Activated naive CD8-positive, alpha-beta T cell treated with anti-CD3 and anti-CD28 coated beads, Interleukin-2, amount 50 U/mL, for 16 hours (primary cell): ENCODE results near the gene AKR7A3.

ENCODE experiments used
- DNase-seq: peaks from one replicate; pipeline ENCODE4 v3.0.0-alpha.2; 2020; ENCODE audit warnings: low read depth, low spot score

The AKR7A3 gene

DNA sequence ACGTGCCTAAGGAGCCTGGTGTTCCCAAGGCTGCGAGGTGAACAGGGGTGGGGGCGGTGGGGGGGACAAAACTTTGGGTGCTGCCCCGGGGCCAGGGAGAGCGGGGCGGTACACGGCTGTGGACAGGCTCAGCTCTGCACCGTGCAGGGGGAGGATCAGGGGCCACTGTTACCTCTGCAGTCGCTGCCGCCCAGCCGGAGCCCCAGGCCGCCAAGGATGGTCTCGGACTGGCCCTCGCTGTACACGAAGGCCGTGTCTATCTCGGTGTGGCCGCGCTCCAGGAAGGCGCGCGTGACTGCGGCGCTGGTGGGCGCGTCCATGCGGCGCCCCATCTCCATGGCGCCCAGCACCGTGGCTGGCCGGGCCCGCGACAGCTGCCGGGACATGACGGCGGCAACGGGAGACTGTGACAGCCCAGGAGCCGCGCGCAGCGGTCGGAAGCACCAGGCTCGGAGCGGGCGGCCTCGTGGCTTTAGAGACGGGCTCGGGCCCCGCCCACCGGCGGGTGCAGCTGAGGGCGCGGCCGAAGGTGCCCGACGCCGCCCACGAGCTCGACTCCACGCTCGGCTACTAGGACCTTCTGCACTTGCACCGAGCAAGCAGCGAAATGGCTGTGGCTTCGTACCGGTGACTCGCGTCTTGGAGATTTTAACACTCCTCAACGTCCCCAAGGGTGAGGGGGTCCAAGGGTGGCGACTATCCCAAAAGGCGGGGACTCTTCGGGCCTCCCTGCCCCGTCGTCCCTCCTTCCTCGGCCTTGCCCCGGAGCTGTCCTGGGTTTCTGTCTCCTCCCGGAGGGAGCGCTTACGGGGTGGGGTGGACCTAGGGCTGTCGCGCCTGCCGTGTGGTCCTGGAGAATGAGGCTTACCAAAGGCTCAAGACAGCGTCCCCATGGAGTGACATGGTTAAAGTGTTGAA, at the start of gene AKR7A3:
TSS of gene AKR7A3 (minus strand) at position 447 of the 918 bp plus-strand sequence. CDS start at position 386, 61 bp downstream.
- DNase-seq: peak; percentile 19

GRCh38 chr1:19338323-19338762, 49.8 kb upstream of the AKR7A3 start:
- no peak for DNase-seq

DNA sequence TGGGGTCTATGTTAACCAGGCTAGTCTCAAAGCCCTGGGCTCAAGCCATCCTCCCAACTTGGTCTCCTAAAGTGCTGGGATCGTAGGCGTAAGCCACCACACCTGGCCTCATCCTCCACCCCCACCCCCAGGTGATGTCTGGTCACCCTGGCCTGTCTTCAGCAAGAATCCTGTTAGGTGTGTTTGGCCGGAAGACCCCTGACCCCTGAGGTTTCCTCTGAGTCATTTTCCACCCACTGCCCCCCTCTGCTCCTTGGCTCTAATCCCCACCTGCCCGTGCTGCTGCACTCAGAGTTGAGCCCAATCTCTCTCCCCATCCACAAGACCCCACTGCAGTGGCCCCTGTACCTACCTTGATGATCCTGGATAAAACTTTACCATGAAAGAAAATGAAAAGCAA, 48.7 kb upstream of the AKR7A3 start:
- no peak for DNase-seq

DNA sequence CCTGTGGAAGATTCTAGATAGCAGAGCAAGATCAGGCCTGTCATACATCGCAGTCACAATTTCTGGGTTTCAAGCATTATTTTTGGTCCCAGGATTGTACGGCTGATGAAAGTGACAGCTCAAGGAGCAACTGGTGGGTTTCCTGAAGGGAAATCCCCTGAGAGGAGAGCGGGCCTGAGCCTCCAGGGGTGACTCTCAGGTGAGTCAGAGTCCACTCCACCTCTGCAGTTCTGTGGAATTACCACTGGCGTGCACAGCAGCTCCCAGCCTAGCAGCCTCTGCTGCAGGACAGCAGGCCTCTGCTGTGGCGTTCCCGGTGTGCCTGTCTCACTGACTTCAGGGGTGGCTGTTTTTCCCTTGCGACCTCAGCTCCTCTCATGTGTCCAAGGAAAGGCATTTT, 48.0 kb upstream of the AKR7A3 start:
- no peak for DNase-seq

DNA sequence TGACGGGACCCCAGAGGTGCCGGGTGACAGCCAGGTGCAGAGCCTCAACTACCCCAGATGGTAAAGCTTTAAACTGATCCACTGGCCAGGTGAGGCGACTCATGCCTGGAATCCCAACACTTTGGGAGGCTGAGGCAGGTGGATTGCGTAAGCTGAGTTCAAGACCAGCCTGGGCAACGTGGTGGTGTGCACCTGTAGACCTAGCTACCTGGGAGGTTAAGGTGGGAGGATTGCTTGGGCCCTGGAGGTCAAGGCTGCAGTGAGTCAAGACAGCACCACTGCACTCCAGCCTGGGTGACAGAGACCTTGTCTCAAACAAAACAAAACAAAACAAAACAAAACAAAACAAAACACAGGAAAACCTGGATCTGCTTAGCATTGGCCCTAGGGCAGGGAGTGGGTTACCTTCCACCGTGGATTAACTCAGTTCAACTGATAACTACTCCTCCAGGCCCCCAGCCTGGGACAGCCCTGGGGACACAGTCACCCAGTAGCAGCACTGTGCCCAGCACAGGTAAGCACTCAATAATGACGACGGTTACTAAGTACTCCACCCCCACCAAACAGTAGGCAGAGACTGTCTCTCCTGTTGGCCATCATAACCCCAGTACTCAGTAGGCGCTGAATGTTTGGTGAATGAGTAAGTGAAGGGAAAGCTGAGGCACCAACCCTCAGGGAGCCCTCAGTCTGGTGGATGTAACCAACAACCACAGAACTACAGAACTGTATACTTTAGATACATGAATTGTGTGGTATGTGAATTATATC, 45.2 kb upstream of the AKR7A3 start:
- no peak for DNase-seq

- DNase-seq: no peak
These were observed 44.3 kb upstream of the AKR7A3 start for GRCh38 chr1:19332832-19333231.

- DNase-seq: no peak
These were observed 42.8 kb upstream of the AKR7A3 start for GRCh38 chr1:19331262-19331878.

DNA sequence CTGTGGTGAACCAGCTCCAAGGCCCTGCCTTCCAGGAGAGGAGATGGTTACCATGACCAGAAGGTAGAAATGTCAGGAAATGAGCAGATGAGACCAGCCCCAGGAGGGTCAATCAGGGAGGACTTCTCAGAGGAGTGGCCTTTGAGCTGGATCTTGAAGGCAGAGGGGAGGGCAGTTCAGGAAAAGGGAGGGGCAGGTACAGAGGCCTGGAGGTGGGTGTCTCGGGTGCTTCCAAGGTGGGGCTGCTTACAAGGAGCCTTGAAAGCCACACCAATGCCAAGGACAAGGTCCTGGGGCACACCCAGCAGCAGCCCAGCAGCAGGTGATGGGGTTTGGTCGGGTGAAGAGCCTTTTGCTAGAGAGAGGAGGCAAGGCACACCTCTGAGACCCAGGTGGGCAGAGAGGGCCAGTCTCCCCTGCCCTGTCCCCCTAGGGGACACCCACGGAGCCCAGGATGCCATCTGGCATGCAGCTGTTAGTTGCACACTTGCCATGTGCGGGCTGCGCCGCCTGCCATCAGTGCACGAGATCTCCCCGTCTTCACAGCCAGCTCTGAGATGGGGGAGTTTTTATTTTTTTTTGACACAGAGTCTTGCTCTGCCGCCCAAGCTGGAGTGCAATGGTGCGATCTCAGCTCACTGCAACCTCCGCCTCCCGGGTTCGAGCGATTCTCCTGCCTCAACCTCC, 42.0 kb upstream of the AKR7A3 start:
- no peak for DNase-seq

GRCh38 chr1:19329611-19330010, 41.0 kb upstream of the AKR7A3 start:
- DNase-seq: no peak

DNA sequence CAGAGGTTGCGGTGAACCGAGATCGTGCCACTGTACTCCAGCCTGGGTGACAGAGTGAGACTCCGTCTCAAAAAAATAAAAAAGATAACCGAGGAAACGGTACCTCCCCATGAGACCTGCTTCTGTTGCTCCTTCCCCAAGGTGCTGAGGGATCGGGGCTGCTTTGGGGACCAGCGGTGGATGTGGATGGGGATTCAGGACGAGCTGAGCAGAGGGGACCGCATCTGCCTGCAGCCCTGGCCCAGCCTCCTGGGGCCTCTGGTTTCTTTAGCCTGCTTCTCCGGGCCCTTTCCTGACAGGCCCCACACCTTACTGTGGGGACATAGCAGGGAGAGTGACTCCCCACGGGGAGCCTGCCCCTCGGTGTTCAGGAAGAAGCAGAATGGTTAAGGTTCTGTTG, 40.6 kb upstream of the AKR7A3 start:
- no peak for DNase-seq

DNA sequence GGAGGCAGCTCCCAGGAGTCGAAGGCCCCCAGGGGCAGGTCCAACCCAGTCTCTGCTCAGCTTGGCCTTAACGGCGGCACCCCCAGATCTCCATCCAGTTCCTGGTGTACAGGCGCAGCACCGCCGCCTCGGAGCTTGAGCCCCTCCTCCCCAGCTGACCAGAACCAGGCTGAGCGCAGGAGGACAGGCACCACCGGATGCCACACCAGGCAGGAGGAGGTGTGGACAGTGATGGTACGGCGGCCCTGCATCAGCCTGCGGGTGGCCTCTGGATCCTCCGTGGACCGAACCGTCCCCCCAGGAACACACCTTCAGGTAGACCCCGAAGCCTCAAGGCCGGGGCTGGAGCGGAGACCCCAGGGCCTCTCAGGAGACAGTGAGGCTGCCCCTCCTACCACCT, 39.9 kb upstream of the AKR7A3 start:
- DNase-seq: no peak

DNA sequence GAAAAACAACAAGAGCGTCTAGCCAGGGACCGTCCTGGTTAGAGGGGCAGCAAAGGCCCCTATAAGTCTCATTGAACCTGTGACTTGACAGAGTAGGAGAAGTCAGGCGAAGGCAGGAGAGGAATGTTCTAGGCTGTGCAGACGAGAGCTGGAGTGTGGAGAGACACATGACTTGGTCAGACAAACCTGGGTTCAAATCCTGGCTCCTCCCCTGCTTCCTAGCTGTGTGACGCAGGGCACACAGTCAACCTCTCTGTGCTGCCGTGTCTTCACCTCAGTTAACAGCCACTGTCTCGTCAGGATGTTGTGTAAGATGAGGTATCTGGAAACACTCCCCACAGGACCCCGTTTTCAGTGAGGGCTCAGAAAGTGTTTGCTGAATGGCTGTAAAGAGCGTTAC, 39.2 kb upstream of the AKR7A3 start:
- no peak for DNase-seq

GRCh38 chr1:19327301-19327700, 38.7 kb upstream of the AKR7A3 start:
- DNase-seq: no peak

DNA sequence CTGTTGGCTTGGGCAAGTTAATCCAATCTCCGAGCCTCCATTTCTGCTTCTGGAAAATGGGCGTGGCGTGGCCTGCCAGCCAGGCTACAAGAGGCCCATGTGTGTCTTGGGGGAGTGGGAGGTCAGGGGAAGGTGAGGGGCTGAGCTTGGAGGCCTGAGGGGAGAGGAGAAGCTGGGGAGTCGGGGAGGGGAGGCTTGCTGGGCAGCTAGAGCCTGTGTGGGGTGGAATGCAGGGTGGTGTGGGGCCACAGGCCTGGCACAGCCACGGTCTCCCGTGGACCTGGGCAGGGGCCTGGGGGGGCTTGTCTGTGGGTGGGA, 38.1 kb upstream of the AKR7A3 start:
- DNase-seq: no peak

DNA sequence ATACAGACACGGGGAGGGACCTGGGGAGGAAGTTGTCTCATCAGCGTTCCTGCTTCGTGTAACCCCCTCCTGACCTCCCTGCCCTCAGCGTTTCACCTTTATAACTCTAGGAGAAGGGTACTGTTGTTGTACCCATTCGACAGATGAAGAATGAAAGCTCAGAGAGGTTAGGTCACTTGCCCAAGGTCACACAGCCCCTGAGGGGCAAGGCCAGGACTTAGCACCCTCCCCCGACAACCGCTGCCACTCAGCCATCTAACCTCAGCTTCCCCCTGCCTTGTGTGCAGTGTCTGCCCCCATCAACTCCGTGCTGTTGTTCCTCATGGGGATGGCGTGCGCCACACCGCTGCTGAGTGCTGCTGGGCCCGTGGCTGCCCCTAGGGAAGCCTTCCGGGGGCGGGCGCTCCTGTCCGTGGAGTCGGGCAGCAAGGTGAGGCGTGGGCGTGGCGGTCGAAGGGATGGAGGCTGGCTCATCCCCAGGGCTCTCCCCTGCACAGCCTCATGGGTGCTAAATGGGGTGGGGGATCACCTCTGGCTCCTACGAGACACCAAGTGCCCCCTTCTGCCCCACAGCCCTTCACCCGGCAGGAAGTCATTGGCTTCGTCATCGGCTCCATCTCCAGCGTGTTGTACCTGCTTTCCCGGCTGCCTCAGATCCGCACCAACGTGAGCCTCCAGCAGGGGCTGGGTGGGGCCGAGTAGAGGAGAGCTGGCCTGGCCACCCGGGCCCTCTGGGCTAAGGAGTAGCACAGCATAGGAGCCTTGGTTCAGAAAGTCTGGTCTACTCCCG, 37.6 kb upstream of the AKR7A3 start:
- no peak for DNase-seq

- no peak for DNase-seq
These were observed 36.9 kb upstream of the AKR7A3 start for GRCh38 chr1:19325368-19325957.

GRCh38 chr1:19324665-19324990, 36.1 kb upstream of the AKR7A3 start:
- DNase-seq: no peak

DNA sequence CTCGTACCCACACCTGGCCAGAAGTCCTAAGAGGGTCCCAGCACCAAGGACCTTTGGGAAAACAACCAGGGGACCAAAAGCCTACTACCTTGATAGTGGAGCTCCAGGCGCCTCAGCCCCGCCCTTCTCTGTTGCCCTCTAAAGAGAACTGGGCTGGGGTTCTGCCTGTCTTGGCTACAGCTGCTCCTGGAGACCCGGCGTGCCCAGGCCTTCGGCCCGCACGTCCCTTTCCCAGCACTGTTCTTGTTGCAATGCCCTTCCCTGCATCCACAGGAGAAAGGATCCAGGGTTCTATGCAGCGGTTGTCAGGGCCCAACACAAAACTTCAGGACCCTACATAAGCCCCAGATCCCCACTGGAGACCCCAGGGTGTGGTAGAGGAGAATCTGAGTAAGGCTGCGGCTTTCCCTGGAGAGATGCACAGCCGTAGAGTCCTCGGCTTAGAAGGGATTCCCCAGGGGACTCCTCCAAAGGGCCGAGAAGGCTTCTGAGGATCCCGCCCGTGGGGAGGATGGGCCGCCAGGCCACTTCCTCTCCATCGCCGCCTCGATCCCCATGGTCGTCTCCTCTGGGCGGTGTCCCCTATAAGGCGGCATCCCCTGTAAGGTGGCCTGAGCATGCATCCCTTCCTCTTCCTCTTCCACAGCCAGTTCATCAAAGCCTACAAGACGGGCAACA, 35.6 kb upstream of the AKR7A3 start:
- DNase-seq: no peak

GRCh38 chr1:19322481-19322880, 33.9 kb upstream of the AKR7A3 start:
- no peak for DNase-seq

DNA sequence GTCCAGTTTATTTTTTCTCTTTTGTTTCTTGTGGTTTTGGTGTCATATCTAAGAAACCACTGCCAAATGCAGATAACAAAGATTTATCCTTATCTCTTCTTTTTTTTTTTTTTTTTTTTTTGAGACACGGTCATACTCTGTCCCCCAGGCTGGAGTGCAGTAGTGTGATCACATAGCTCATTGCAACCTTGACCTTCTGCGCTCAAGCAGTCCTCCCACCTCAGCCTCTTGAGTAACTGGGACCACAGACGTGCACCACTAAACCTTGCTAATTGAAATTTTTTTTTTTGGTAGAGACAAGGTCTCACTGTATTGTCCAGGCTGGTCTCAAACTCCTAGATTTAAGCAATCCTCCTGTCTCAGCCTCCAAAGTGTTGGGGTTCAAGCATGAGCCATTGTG, 32.5 kb upstream of the AKR7A3 start:
- no peak for DNase-seq
